Iris pigment epithelial cell (primary cell): ENCODE measurements around the gene LARP7.
"Not testable (repeated sequence)": the region's sequence is repeated elsewhere in the genome, so short reads cannot be mapped to it uniquely, and the experiment has no call there.

ENCODE experiments used
- DNase-seq: peaks from one replicate; pipeline ENCODE4 v3.0.0-alpha.2; 2011; ENCODE audit warnings: low read depth

The LARP7 gene

DNA sequence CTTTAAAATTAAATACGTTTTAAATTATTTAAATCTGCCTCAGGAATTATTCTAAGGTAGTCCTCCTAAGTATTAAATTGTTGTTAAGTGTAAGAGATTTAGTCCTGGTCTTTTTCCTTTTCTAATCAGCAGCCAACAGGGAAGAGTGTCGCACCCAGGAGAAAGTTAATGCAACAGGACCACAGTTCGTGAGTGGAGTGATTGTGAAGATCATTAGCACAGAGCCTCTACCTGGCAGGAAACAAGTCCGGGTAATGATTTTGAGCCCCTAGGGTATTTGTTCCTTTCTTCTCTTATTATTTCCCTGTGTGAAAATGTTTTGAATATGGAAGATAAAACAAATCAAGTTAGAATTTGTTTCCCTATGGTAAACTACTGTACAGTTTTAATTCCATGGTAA lies 13.4 kb downstream of the LARP7 start:
- DNase-seq: no peak

DNA sequence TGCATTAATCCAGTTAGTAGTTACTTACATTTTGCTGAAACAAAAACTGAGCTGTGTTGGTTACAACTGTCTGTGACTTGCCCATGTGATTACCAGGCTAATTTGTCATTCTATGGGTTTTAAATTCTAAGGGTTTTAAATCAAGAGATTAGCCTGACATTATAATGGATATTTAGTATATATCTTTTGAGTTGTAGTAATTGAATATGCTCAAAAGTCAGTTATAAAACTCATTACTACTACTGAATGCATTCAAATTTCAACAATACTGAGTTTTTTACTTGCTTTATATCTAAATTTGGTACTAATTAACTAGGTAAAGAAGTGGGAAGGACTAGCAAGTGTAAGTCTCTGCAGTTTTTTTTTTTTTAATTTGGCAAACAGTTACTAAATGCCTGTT lies 14.7 kb downstream of the LARP7 start:
- DNase-seq: no peak

DNA sequence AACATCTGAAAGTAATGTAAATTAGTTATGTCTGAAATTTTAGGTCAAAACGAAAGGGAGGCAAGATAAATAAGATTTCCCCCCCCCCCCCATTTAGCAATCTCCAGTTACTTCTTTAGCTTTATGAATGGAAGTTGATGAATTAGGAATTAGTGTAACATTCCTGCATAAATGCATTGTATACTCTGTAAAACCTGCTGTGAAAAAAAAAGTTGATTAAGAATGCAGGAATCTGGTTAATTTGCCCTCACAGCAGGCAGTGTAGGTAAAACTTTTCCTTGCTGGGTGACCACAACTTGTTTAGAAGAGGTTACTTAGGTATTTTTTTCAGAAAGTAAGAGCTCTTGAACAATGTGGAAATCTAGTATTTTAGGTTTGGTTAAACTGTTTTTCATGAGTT lies 15.3 kb downstream of the LARP7 start:
- no peak for DNase-seq

DNA sequence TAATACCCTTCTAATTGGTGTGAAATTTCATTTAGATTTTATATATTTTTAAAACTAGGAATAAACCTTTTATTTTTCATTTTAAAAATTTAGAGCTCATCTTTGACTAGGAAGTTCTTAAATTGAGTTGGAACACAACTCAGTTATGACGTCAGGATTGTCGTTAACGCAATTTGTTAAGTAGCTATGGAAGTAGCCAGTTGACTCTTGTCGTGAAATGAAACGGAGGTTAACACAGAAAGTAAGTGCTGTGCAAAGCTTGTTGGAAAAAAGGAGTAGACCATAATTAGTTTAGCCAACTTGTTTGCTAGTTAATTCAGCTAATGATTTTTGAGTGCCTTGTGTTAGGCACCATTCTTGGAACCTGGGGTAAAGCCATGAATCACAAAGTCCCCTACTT lies 18.3 kb downstream of the LARP7 start:
- DNase-seq: no peak

DNA sequence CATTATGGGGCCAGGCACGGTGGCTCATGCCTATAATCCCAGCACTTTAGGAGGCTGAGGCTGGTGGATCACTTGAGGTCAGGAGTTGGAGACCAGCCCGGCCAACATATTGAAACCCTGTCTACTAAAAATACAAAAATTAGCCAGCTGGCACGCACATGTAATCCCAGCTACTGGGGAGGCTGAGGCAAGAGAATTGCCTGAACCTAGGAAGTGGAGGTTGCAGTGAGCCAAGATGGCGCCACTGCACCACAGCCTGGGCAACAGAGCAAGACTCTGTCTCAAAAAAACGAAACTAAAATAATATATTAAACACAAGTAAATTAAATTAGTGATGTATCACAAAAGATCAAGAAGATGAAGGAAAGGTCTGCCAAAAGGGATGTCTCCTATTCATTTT lies 19.2 kb downstream of the LARP7 start:
- not testable (repeated sequence) for DNase-seq

DNA sequence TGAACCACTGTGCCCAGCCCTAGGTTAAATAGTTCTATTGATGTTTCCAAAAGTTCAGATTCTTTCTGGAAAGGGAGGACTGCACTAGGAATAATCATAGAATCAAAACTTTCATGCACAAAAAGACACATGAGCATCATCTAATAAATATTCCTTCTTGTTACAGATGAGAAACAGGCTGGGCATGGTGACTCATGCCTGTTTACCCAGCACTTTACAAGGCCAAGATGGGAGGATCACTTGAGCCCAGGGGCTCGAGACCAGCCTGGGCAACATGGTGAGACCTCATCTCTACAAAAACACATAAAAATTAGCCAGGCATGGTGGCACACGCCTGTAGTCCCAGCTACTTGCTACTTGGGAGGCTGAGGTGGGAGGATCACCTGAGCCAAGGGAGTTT lies 27.7 kb downstream of the LARP7 start:
- DNase-seq: peak; percentile 14

DNA sequence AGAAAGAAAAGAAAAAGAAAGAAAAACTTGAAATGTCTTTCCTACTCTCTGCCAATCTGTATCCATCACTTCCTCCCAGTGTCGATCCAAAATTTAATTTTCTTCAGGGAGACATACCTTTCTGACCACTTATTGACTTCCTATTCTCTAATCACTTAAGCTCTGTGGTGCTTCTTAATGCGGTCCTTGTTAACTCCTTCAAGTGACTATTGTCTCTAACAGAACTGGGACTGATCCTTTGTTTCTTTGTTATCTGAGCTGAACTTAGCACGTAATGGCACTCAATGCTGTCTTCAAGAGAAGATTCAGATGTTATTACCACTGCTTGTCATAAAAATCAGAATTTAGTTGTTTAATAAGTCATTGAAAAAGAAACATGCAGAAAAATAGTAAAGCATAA lies 31.2 kb downstream of the LARP7 start:
- DNase-seq: no peak

DNA sequence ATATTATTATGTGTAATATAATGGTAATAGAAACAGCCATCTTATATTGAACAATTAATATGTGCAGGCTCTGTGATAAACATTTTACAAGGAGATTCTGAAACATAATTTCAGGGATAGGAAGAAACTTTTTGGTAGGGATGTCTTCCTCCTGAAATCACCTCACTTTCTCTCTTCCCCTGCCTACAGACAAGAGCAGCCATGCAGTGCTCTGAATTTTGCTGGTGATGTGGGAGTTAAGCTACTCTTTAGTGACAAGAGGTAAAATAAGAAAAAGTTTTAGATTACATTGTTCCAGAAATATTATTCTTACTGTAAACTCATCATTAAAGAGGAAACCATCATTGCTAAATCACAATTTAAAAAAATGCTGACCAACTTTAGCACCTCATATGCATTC lies 36.1 kb downstream of the LARP7 start:
- no peak for DNase-seq

DNA sequence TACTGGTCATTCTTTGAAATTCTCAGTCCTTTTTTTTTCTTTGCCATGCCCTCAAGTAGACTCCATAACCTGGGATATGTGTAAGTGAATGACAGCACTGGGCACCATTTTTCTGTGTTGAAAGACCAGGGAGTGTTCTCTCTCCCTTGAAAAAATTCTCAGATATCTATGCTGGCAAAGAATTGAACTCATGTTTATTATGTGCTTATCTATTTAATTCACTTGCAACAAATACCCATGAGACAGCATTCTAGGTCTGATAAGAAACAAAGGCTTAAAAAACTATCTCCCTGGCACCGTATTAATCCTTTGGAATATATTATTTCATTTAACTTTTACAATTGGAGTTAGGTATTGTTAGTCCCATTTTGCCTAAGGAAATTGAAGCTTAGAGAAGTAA lies 36.7 kb downstream of the LARP7 start:
- DNase-seq: no peak

DNA sequence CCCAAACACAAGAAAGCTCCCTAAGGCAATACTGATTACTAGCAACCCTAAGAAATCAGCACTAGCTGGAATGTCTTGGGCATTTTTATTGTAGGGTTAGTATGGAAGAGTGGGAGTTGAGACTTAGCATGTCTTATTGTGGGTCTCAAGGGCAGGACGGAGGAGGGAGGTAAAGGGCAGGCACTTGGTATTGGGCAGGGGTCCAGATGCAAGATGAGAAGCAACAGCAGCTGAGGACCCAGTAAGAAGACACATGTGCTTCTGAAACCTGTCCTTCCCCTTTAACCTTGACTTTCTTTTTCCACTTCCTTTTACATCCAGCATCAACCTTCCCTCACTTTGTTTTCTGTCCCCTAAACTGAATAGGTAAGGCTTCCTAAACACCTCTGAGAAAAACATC lies 37.4 kb downstream of the LARP7 start:
- DNase-seq: no peak

DNA sequence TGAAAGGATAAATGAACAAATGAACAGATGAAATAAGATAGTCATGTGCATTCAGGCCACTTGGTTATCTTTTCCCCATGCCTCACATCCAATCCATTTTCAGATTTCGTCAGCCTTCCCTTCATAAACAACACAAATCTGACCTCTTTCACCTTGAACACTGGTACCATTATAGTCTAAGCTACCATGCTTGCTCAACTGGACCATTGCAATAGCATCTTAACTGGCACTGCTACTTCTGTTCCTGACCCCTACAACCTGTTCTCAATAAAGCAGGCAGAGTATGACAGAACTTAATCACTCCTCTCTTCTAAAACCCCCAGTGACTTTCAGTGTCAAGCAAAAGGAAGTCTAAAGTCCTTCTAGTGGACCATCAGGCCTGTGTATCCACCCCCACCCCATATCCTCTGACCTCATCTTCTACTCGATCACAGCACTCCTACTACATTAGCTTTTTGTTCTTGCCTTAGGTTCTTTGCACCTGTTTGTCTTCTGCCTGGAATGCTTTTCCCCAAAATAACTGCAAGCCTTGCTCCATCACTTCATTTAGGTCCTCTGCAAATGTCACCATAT lies 40.7 kb downstream of the LARP7 start:
- DNase-seq: no peak

DNA sequence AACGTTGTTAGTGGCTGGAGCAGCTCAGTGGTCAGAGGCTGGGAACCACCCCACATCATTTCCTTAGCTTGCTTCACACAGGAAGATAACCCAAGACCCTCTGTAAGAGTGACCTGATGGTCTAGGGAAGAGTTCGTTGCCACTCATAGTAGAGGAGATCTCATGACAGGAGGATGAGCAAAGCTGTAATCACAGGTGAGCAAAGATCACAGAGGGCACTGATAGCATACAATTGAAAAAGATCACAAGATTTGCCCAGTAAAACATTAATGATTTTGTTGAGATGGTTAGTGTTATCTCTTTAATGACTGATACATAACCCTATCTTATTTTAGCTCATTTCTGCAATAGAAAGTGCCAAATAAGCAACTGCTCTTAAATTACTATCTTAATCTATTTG lies 44.1 kb downstream of the LARP7 start:
- no peak for DNase-seq

DNA sequence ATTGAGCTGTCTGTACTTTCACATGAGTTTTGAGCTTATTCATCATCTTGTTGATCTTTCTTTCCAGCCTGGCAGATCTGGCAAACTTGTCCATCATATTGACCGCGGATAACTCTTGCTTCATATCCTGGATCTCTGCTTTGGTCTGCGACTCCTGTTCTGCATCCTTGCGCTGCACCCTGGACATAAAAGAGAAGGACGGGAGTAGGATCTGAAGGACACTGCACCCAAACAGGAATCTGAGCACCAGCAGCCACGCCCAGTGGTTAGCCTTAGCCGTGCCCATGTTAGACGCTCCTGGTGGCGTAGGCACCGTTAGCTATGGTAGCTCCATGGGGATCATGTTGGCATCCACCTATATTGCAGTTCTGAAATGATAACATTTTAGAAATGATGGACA lies 56.6 kb downstream of the LARP7 start:
- DNase-seq: no peak

DNA sequence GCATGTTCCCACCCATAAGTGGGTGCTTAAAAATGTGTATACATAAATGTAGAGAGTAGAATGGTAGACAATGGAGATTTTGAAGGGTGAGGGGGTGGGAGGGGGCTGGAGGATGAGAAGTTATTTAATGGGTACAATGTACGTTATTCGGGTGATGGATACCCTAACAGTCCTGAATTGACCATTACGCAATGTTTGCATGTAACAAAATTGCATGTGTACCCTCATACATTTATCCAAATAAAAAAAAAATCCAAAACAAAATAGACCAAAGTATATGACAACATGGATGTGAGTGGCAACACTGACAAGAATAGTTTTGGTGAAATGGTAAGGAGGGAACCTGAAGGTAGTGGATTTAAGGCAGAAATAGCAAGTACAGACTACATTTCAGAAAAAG lies 63.7 kb downstream of the LARP7 start:
- no peak for DNase-seq

DNA sequence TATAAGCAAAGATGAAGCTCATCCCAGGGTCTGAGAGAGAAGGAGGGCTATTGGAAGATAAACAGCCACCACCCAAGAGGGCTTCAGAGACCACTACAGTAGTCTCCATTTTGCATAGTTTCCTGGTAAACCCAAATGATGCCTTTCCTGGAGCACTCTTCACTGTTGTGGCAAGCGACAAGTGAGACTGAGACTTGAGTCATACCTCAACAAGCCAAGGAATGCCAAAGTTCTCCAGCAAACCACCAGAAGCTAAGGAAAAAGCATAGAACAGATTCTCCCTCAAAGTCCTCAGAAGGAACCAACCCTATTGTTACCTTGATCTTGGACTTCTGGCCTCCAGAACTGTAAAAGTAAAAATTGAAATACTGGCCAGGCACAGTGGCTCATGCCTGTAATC lies 65.9 kb downstream of the LARP7 start:
- no peak for DNase-seq

DNA sequence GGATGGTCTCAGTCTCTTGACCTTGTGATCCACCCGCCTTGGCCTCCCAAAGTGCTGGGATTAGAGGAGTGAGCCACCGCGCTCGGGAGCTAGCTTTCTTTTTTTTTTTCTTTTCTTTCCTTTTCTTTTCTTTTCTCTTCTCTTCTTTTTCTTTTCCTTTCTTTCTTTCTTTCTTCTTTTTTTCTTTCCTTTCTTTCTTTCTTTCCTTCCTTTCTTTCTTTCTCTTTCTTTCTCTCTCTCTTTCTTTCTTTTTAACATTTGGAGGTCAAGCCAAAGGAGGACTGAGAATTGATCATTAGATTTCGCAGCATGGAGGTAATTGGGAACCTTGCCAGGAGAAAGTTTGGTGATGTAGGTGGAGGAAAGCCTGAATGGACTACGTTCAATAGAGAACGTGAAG lies 67.4 kb downstream of the LARP7 start:
- DNase-seq: no peak

DNA sequence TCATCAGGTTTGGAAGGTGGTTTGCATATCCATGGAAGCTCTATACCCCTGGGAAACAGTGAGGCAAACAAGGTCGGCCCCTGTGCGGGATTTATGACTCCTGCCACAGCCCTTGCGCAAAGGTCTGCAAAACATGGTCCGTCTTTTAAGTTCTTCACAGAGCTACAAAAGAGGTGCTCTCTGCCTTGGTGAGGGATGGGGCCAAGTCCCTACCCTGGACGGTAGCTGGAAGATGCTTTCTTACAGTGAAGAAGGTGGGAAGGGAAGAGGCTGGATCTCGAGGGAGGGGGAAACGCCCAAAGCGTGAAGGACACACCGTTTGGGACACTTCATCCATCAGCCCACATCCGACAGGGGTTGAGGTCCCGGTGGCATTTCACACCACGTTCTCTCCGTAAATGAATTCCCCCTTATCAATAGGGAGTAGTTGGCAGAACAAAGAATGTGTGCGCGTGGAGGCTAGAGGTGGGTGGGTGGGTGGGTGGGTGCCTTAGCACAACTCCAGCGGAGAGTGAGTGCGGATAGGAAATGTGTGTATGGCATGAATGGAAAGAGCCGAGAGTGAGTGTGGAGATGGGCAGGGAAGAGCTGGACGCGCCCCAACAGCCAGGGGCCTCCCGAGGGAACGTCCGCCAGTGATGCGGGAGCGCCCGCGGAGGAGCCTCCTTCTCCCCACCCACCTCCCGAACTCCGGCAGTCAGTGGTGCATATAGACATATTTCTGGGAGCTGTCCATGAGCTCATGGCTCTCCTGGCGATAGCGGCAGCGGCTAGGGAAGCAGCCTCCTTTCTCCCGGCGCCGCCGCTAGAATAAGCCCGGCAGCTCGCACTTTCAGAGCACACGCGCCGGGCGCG lies 68.3 kb downstream of the LARP7 start:
- peak; percentile 68 for DNase-seq

DNA sequence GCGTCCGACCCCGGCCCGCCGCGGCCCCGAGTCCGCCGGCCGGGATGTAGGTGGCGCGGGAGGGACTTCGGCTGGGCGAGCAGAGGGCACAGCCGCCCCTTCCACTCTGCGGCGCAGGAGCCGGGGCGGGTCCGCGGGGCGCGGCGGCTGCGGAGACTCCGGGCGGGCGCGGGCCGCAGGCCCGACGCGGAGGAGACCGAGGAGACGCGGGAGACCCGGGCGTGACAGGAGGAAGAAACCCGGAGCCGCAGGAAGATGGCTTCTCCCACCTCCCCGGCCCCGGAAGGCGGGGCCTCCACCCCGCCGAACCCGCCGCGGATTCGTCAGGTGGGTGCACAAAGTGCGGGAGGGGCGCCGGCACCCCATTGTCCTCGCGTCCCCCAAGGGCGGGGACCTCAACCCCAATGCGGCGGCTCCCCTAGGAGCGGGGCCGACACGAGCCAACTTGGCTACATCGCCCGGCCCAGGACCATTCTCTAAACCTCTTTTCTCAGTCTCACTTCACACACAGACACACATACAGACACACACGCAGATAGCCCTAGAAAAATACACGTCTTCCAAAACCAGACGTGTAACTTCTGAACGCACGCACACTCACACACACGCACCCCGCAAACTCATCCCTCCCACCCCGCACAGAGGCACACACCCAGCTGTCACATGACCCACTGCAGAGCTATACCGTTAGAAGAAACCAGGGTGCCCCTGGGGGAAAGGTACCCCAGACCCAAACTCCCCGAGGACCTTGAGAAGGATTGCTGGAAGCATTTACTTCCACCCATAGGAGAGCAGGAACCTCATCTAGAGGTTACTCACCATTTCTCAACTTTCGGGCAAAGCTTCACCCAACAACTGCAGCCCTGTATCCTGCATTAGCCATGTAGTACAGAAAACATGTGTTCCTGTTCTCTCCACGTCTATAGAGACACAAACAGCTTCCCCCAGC lies 69.2 kb downstream of the LARP7 start:
- not testable (repeated sequence) for DNase-seq

DNA sequence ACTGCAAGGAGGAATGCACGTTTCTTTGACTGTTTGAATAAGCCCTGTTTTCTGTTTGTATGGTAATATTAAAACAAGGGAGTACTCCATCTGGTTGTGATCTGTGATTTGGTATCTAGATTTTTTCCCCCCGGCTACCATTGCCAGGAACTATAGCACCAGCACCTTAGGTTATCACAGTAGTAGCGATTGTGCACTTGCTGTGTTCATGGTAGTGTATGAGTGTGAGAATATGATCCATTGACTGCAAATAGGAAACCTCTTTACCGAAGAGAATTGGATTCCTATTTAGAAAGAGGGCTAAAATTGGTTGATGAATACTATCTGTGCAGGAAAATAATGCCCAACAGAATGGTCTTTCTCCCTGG lies 69.9 kb downstream of the LARP7 start:
- DNase-seq: no peak
